GM23338 (cell line): Measurements from ENCODE around the gene PTPRN2. TPM values are rescaled to one million over a fixed set of nuclear protein-coding genes. Genes with fewer than 3 reads are reported as not detected.

Experiments
- ATAC-seq: fragments of 200-7000 bp; cut with Tn5 transposase; 3 replicates; pipeline ENCODE4 v1.9.1; 2020
- DNase-seq: peaks from one replicate; pipeline ENCODE4 v3.0.0-alpha.2; 2015; ENCODE audit warnings: low spot score
- H2AFZ ChIP-seq: fragments of 200-600 bp; sonication (generic); 2 replicates; pipeline ENCODE4 v1.8.0; 2016; ENCODE audit warnings: antibody characterized with exemption, mild to moderate bottlenecking, moderate library complexity
- H3F3A ChIP-seq: fragments of 200-600 bp; sonication (generic); replicated peaks from 2 replicates; pipeline ENCODE4 v1.8.0; 2017; ENCODE audit warnings: antibody characterized with exemption, mixed run types, low read depth
- H3K27ac ChIP-seq: fragments of 200-600 bp; sonication (generic); 2 replicates; pipeline ENCODE4 v1.6.1; 2016; ENCODE audit warnings: low read depth
- H3K27me3 ChIP-seq: fragments of 200-600 bp; sonication (generic); 2 replicates; pipeline ENCODE4 v1.8.0; 2016; ENCODE audit warnings: mild to moderate bottlenecking, mixed run types, moderate library complexity; ENCODE audit not compliant: insufficient read depth
- H3K36me3 ChIP-seq: fragments of 200-600 bp; sonication (generic); 2 replicates; pipeline ENCODE4 v1.8.0; 2016; ENCODE audit warnings: mild to moderate bottlenecking; ENCODE audit not compliant: insufficient read depth
- H3K4me1 ChIP-seq: fragments of 200-600 bp; sonication (generic); 2 replicates; pipeline ENCODE4 v1.8.0; 2016; ENCODE audit warnings: mild to moderate bottlenecking, moderate library complexity; ENCODE audit not compliant: insufficient read depth
- H3K4me2 ChIP-seq: fragments of 200-600 bp; sonication (generic); 2 replicates; pipeline ENCODE4 v1.7.1; 2017; ENCODE audit warnings: mixed run types
- H3K4me3 ChIP-seq: fragments of 200-600 bp; sonication (generic); 2 replicates; pipeline ENCODE4 v1.6.1; 2016; ENCODE audit warnings: mixed run types
- H3K79me2 ChIP-seq: fragments of 200-600 bp; sonication (generic); replicated peaks from 2 replicates; pipeline ENCODE4 v1.8.0; 2017; ENCODE audit warnings: mild to moderate bottlenecking; ENCODE audit not compliant: insufficient read depth
- H3K9me2 ChIP-seq: fragments of 200-600 bp; sonication (generic); 2 replicates; pipeline ENCODE4 v1.8.0; 2017; ENCODE audit not compliant: insufficient read depth
- H4K20me1 ChIP-seq: fragments of 200-600 bp; sonication (generic); replicated peaks from 2 replicates; pipeline ENCODE4 v1.8.0; 2017; ENCODE audit warnings: mild to moderate bottlenecking; ENCODE audit not compliant: insufficient read depth
- H3K27ac Mint-ChIP-seq: 2 replicates; pipeline ENCODE4 v1.8.0; 2020; ENCODE audit warnings: inconsistent platforms, mild to moderate bottlenecking, moderate library complexity, mixed read lengths
- H3K27me3 Mint-ChIP-seq: 3 replicates; pipeline ENCODE4 v1.8.0; 2022; ENCODE audit warnings: low read depth, mild to moderate bottlenecking, moderate library complexity, mixed read lengths, inconsistent platforms; ENCODE audit not compliant: insufficient read depth, poor library complexity
- H3K36me3 Mint-ChIP-seq: 3 replicates; pipeline ENCODE4 v1.8.0; 2021; ENCODE audit warnings: low read depth, mild to moderate bottlenecking, inconsistent platforms, moderate library complexity, mixed read lengths
- H3K4me1 Mint-ChIP-seq: 3 replicates; pipeline ENCODE4 v1.8.0; 2020; ENCODE audit warnings: mild to moderate bottlenecking, inconsistent platforms, mixed read lengths
- H3K4me3 Mint-ChIP-seq: 3 replicates; pipeline ENCODE4 v1.8.0; 2021; ENCODE audit warnings: moderate library complexity, mild to moderate bottlenecking, inconsistent platforms, mixed read lengths
- H3K9me3 Mint-ChIP-seq: 3 replicates; pipeline ENCODE4 v1.8.0; 2020; ENCODE audit warnings: moderate library complexity, mild to moderate bottlenecking, inconsistent platforms, mixed read lengths
- CTCF ChIP-seq, 2 experiments: fragments of 200-600 bp in 1 of 2; sonication (generic) in 1 of 2; conservative IDR thresholded peaks; 2 replicates each; pipeline versions ENCODE4 v1.5.1 to v1.6.1; 2016 to 2017; ENCODE audit warnings: antibody characterized with exemption in 2 of 2, low read depth in 2 of 2, mild to moderate bottlenecking in 2 of 2, moderate library complexity in 1 of 2
- POLR2AphosphoS5 ChIP-seq: IDR thresholded peaks from 2 replicates; pipeline ENCODE4 v1.6.1; 2016; ENCODE audit warnings: antibody characterized with exemption, low read depth
- ZNF114 ChIP-seq: fragments of 250-450 bp; sonication (Bioruptor Pico); IDR thresholded peaks from 2 replicates; pipeline ENCODE4 v1.5.0; 2020; ENCODE audit warnings: mild to moderate bottlenecking, moderate library complexity
- ZNF462 ChIP-seq: fragments of 250-450 bp; sonication (Bioruptor Pico); IDR thresholded peaks from 2 replicates; pipeline ENCODE4 v1.5.0; 2020; ENCODE audit warnings: mild to moderate bottlenecking, moderate library complexity
- polyA plus RNA-seq: library from polyadenylated mRNA; unstranded; fragments of >200 nt; fragmentation: Nextera tagmentation; extraction: Ambion mirVana; gene quantifications from 2 replicates; pipeline ENCODE4 v1.2.1, GENCODE V29; 2016
- total RNA-seq: library from RNA; depleted of rRNA; stranded (reverse); fragments of >200 nt; shearing (Covaris generic); gene quantifications from 2 replicates; pipeline ENCODE4 v1.2.3, GENCODE V29; 2014

Gene PTPRN2
- total and polyA plus RNA-seq, 2 experiments from 2014 or later = 0.87 to 4.0 TPM

GRCh38 chr7:157906583-157906982 lies 681.0 kb downstream of the PTPRN2 start:
- H2AFZ ChIP-seq = no peak overlapping the region
- Mint-ChIP-seq H3K4me3 (no peak overlapping the region), H3K36me3 (peaks cover 43% of the 10 kb centered on the region), H3K4me1 (no peaks in the 10 kb centered on the region), H3K27ac (no peak overlapping the region), H3K27me3 (peaks cover 5% of the 10 kb centered on the region), H3K9me3 (peaks cover 93% of the 10 kb centered on the region)
- DNase-seq (no peak), ATAC-seq (no peak)
- H3K27me3 ChIP-seq = no peaks in the 10 kb centered on the region
- no peaks in the 10 kb centered on the region for H3K9me2 ChIP-seq
- H3K36me3 ChIP-seq = no peaks in the 10 kb centered on the region
- TF ChIP-seq ZNF114 (CRISPR knock-in tag) (no peak), ZNF462 (CRISPR knock-in tag) (no peak), CTCF (conservative IDR thresholded peaks at IDR 0.05; ENCODE audit: low read depth in 2 of 2) (no peak), POLR2AphosphoS5 (no peak)
- H3K4me3 ChIP-seq = no peak overlapping the region
- no peaks in the 10 kb centered on the region for H3F3A ChIP-seq
- no peaks in the 10 kb centered on the region for H3K79me2 ChIP-seq
- H4K20me1 ChIP-seq = no peaks in the 10 kb centered on the region
- H3K27ac ChIP-seq = no peak overlapping the region
- no peaks in the 10 kb centered on the region for H3K4me1 ChIP-seq
- no peak overlapping the region for H3K4me2 ChIP-seq
